Renal cortex interstitium (tissue), 11 donors: Measurements from ENCODE around the gene GPR107. TPM values are rescaled to one million over a fixed set of nuclear protein-coding genes. Genes with fewer than 3 reads are reported as not detected.

Source experiments
- DNase-seq, 11 donors: peaks; one replicate each; pipeline ENCODE4 v3.0.0-alpha.2; 2013; ENCODE audit warnings: low read depth in 9 of 11, low spot score in 4 of 11; ENCODE audit errors: extremely low read depth in 1 of 11
- polyA plus RNA-seq, 3 donors: library from polyadenylated mRNA; unstranded; fragments of 120-200 nt; gene quantifications; one replicate each; pipeline ENCODE4 v1.2.1, GENCODE V29; 2013; ENCODE audit not compliant: insufficient read length in 3 of 3

Gene GPR107
- polyA plus RNA-seq, 3 donors = 56.1 to 57.8 (median 56.2) TPM

GRCh38 chr9:130089141-130089540, 35.4 kb downstream of the GPR107 start:
- DNase-seq = no peak

GRCh38 chr9:130090915-130091314, 37.2 kb downstream of the GPR107 start:
- no peak for DNase-seq

DNA sequence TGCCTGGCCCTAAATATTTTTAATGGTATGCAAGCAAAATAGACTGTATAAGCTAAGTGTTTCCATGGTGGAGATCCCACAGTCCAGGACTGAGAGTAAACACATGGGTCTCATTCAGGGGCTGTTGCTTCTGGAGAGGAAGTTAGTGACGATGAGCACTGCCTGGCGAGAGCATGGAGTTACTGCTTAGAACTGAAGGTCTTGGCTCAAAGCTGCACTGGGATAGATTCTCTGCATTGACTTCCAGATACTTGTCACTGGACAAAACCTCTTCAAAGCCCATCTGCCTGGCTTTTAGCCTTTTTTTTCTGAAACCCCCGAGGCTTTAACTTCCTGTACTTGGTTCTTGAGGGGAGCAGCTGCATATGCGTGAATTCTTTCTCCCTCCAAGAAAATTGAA, 39.2 kb downstream of the GPR107 start:
- DNase-seq = no peak

- no peak for DNase-seq
Observed at GRCh38 chr9:130095872-130096271, 42.2 kb downstream of the GPR107 start.

DNA sequence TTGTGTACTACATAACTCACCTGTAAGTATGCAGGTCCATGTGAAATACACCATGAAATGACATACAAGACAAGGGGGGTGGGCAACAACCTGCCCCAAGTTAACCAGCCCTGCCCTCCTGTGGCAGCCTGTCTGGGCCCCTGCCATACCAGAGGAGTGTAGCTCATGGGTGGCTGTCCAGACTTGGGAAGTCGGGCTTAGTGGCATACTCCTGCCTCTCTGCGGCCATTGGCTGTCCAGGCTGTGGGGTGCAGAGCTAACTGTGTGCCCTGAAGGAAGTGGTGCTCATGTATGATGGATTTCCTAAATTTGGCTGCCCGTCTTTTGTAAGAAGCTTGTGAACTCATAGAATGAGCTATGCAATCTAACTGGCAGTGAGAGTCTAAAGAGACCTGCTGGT, 47.0 kb downstream of the GPR107 start:
- DNase-seq = no peak

DNA sequence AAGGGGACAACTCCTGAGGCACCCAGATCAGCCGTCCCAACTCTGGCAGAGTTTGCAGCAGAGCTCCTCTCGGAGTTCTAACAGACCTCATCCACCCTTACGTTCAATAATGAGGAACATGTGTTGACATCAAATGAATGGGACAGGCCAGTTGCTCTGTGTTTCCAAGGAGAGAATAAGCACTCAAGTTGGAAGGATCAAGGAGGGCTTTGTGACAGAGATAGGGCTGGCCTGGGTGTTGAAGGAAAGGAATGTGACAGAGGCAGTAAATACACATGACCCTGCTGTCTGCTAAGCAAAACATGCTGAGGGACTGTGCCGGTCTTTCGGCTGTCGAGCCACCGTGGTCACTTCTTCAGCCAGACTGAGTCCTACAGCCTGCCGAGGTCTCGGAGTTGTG, 48.2 kb downstream of the GPR107 start:
- DNase-seq = no peak

GRCh38 chr9:130104491-130105193, 50.9 kb downstream of the GPR107 start:
- DNase-seq = no peak

DNA sequence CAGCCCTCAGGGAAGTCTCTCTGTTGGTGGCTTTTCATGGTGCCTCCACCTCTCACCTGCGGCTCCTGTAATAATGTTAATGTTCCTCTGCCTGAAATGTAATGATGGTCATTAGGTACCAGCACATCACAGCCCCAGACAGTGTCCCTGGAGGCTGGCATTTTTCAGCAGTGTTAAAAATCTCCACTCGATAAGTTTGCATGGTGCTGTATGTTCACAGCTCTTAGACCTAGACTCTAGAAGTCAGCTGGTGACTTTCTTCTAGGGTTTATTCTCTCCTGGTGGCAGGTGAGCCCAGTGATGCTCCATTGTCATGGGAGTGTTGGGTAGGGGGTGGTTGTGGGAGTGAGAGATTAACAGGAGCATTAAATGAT, 53.1 kb downstream of the GPR107 start:
- no peak for DNase-seq

GRCh38 chr9:130107234-130107861, 53.6 kb downstream of the GPR107 start:
- peak in 10 of 11 donors; percentile 67 to 83 (median 76) for DNase-seq

GRCh38 chr9:130107955-130108354, 54.2 kb downstream of the GPR107 start:
- no peak for DNase-seq

GRCh38 chr9:130110166-130110565, 56.5 kb downstream of the GPR107 start:
- DNase-seq = no peak

- no peak for DNase-seq
Observed at GRCh38 chr9:130110596-130111021, 56.9 kb downstream of the GPR107 start.

- DNase-seq = peak in 3 of 11 donors; percentile 52 to 61 (median 53)
Observed at GRCh38 chr9:130111786-130112537, 58.3 kb downstream of the GPR107 start.

- DNase-seq = no peak
Observed at GRCh38 chr9:130112538-130113151, 58.9 kb downstream of the GPR107 start.

DNA sequence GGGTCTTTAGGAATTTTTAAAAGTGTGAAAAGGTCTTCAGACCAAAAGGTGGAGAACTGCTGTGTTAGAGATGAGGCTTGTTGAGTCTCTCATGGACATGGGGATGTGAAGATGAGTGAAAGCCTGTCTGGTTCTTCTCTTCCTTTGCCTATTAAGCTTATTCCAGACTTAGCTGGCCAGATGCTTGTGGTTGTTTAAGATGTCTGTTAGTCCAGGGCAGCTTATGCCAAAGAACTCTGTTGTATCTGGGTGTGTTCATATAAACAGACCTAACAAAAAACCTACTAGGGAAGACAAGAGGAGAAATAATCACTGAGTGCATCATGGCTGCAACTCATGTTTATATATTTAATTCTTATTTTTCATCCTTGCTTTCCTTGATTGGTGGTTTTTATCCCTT, 61.0 kb downstream of the GPR107 start:
- DNase-seq = no peak

DNA sequence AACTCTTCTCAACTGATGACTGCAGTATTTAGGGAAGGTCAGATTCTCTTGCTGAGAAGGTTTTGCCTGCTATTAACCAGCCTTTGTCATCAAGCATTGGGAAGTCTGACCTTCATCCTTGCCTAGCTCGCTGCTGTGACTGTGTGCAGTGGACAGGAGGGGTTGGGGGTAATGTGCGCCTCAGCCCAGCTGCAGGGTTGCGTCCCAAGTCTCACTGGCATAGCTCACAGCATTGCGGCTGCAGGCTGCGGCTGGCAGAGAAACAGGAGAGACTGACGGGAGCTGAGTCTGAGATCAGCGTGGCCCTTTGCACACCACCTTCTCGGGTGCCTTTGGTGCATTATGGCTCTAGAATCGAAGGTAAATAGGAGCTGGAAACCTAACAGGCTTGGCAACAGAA, 62.6 kb downstream of the GPR107 start:
- DNase-seq = no peak

GRCh38 chr9:130117376-130117775, 63.7 kb downstream of the GPR107 start:
- no peak for DNase-seq

DNA sequence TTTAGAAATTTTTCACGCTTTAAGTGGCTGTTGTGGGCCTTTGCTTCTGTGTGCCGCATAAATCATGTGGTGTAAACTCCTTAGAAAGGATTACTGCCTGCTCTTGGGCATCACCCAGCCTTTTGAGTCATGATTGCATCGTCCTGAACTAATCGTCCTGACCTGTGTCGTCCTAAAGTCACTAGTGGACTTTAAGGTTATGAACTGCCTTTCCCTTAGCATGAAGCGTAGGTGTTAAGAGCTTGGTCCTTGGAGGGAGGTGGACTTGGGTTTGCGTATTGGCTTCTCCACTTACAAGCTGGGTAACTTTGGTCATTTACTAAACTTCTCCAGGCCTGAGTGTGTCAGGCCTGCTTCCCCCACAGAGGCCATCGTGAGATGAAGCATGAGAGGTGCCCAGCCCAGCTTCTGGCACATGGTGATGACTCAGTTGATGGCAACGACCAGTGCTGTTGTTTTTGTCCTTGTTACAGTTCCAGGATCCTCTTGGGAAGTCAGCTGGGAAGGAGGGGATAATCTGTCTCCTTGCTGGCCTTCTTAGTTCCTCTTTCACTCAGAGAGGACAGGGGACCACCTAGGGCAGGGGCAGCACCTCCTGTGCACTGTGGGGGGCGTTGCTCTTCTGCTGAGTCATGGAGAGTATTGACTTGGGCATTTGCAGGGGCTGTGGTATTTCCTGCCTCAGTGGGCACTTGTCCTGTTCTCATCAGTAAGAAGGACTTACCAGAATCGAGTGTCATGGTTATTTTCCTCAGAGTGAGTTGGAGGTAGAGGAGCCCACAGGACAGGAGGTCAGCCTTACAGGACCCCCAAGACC, 64.3 kb downstream of the GPR107 start:
- no peak for DNase-seq
